ENCODE results near the gene KEAP1.

The KEAP1 gene

DNA sequence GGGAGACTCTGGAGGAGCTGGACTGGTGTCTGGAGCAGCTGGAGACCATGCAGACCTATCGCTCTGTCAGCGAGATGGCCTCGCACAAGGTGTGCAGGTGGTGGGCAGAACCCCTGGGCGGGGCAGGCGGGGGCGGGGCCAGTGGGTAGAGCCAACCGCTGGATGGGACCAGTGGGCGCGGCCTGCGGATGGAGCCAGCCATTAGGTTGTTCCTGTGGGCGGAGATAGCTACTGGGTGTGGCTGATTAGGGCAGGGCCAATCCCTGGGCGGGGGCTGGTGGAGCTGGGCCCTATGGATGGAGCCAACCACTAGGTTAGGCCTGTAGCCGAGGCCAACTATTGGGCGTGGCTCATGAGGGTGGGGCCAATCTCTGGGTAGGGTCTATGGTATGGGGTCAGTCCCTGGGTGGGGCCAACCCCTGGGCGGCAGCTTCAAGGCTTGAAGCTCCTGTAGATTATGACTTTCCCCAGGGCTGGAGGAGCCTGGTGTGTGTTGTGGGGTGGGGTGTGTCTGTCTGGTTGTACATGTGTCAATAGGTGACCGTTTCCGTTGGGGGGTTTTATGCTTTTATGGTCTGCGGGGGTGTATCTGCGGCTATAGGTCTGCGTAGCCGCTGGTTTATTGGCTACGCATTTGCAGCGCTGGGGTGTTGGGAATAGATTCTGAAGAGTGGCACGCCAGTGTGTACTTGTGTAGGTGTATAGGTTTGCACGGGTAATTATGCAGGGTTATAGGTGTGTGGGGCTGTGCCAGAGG is 52.1 kb downstream of the KEAP1 start:
- peaks cover 2% of the 10 kb centered on the region; the same call in 1 of the 2 replicates for H3K36me3 ChIP-seq (ENCODE audit: control insufficient read depth, low read length)

GRCh38 chr19:10450191-10450852 is 52.8 kb downstream of the KEAP1 start:
- no peaks in the 10 kb centered on the region for H3K9me3 ChIP-seq (ENCODE audit: control insufficient read depth, insufficient read depth, low read length)
- peaks cover 16% of the 10 kb centered on the region for H3K4me1 ChIP-seq (ENCODE audit: control insufficient read depth, low read length)
- H3K36me3 ChIP-seq (ENCODE audit: control insufficient read depth, low read length): peaks cover 2% of the 10 kb centered on the region; the same call in 1 of the 2 replicates
- H3K27ac ChIP-seq (ENCODE audit: low read depth, low read length): no peak overlapping the region
- H3K79me2 ChIP-seq (ENCODE audit: control insufficient read depth, low read length): peaks cover 5% of the 10 kb centered on the region
- TF ChIP-seq EZH2phosphoT487 (IDR thresholded peaks at IDR 0.05; ENCODE audit: borderline replicate concordance, low read length) (no peak), CTCF (IDR thresholded peaks at IDR 0.05; ENCODE audit: low read depth, low read length, poor library complexity, severe bottlenecking) (no peak)
- H3K9me2 ChIP-seq (replicated peaks; ENCODE audit: control insufficient read depth, low read length): no peaks in the 10 kb centered on the region
- no peaks in the 10 kb centered on the region for H3K27me3 ChIP-seq (ENCODE audit: control insufficient read depth, low read length)
- H3K4me3 ChIP-seq (ENCODE audit: low read length): no peak overlapping the region
- H3K4me2 ChIP-seq (ENCODE audit: low read length): no peak overlapping the region
- no peaks in the 10 kb centered on the region for H4K20me1 ChIP-seq (ENCODE audit: control insufficient read depth, insufficient read depth, low read depth, low read length)
- no peaks in the 10 kb centered on the region; the same call in 1 of the 2 replicates for H3F3A ChIP-seq (ENCODE audit: control insufficient read depth, insufficient read depth)

More for the DNA sequence above, 52.1 kb downstream of the KEAP1 start:
- H3K27ac ChIP-seq (ENCODE audit: low read depth, low read length): no peak overlapping the region
- no peak overlapping the region for H3K4me2 ChIP-seq (ENCODE audit: low read length)
- H3K79me2 ChIP-seq (ENCODE audit: control insufficient read depth, low read length): peaks cover 3% of the 10 kb centered on the region
- H3F3A ChIP-seq (ENCODE audit: control insufficient read depth, insufficient read depth): no peaks in the 10 kb centered on the region; the same call in 1 of the 2 replicates
- no peaks in the 10 kb centered on the region for H3K9me3 ChIP-seq (ENCODE audit: control insufficient read depth, insufficient read depth, low read length)
- no peak for TF ChIP-seq CTCF (IDR thresholded peaks at IDR 0.05; ENCODE audit: low read depth, low read length, poor library complexity, severe bottlenecking)
- no peak for TF ChIP-seq EZH2phosphoT487 (IDR thresholded peaks at IDR 0.05; ENCODE audit: borderline replicate concordance, low read length)
- no peak overlapping the region for H3K4me3 ChIP-seq (ENCODE audit: low read length)
- peaks cover 9% of the 10 kb centered on the region for H3K4me1 ChIP-seq (ENCODE audit: control insufficient read depth, low read length)
- H4K20me1 ChIP-seq (ENCODE audit: control insufficient read depth, insufficient read depth, low read depth, low read length): no peaks in the 10 kb centered on the region
- no peaks in the 10 kb centered on the region for H3K9me2 ChIP-seq (replicated peaks; ENCODE audit: control insufficient read depth, low read length)
- H3K27me3 ChIP-seq (ENCODE audit: control insufficient read depth, low read length): no peaks in the 10 kb centered on the region

GRCh38 chr19:10449037-10449436 is 54.1 kb downstream of the KEAP1 start:
- H3K9me3 ChIP-seq (ENCODE audit: control insufficient read depth, insufficient read depth, low read length): no peaks in the 10 kb centered on the region
- H3K27ac ChIP-seq (ENCODE audit: low read depth, low read length): no peak overlapping the region
- no peaks in the 10 kb centered on the region for H3K27me3 ChIP-seq (ENCODE audit: control insufficient read depth, low read length)
- H3K9me2 ChIP-seq (replicated peaks; ENCODE audit: control insufficient read depth, low read length): no peaks in the 10 kb centered on the region
- no peaks in the 10 kb centered on the region for H4K20me1 ChIP-seq (ENCODE audit: control insufficient read depth, insufficient read depth, low read depth, low read length)
- peaks cover 14% of the 10 kb centered on the region for H3K79me2 ChIP-seq (ENCODE audit: control insufficient read depth, low read length)
- H3K4me2 ChIP-seq (ENCODE audit: low read length): no peak overlapping the region
- peaks cover 24% of the 10 kb centered on the region for H3K4me1 ChIP-seq (ENCODE audit: control insufficient read depth, low read length)
- H3K36me3 ChIP-seq (ENCODE audit: control insufficient read depth, low read length): peaks cover 2% of the 10 kb centered on the region; the same call in 1 of the 2 replicates
- H3F3A ChIP-seq (ENCODE audit: control insufficient read depth, insufficient read depth): no peaks in the 10 kb centered on the region; the same call in 1 of the 2 replicates
- H3K4me3 ChIP-seq (ENCODE audit: low read length): no peak overlapping the region
- TF ChIP-seq EZH2phosphoT487 (IDR thresholded peaks at IDR 0.05; ENCODE audit: borderline replicate concordance, low read length): no peak
- TF ChIP-seq CTCF (IDR thresholded peaks at IDR 0.05; ENCODE audit: low read depth, low read length, poor library complexity, severe bottlenecking): no peak
